IPS-NIHi7 (cell line): ENCODE data around the gene NTSR1.

Experiments
- DNase-seq: peaks from one replicate; pipeline ENCODE4 v3.0.0; 2012; ENCODE audit warnings: mixed read lengths; ENCODE audit errors: extremely low spot score

NTSR1 gene

DNA sequence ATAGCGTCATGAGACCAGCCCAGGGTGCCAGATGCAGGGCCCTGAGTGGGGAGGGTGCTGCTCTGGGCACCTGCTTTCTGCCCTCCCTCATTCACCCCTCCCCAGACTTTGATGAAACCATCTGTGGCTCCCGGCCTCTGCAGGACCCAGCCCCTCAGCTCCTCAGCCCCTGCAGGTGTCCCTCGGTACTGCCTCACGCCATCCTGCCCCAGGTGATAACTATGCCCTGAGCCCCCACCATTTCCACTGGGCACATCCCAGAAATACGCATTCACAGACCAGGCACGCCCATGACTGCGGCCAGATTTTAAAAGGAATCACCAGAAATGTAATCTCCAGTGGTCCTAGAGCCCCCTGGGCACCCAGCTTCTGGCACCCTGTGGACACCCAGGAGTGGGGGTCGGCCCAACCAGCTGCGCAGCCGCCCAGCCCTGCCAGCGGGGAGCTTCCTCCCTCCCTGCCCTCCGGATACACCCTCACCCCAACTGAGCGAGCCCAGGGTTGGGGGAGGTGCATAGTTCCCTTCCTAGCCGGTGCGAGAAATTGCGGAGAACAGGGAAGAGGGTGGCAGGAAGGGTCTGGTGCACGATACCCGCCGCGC, 615 bp upstream of the NTSR1 start:
- peak; percentile 86 for DNase-seq

DNA sequence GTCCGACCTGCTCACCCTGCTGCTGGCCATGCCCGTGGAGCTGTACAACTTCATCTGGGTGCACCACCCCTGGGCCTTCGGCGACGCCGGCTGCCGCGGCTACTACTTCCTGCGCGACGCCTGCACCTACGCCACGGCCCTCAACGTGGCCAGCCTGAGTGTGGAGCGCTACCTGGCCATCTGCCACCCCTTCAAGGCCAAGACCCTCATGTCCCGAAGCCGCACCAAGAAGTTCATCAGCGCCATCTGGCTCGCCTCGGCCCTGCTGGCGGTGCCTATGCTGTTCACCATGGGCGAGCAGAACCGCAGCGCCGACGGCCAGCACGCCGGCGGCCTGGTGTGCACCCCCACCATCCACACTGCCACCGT, 885 bp downstream of the NTSR1 start:
- DNase-seq: no peak

DNA sequence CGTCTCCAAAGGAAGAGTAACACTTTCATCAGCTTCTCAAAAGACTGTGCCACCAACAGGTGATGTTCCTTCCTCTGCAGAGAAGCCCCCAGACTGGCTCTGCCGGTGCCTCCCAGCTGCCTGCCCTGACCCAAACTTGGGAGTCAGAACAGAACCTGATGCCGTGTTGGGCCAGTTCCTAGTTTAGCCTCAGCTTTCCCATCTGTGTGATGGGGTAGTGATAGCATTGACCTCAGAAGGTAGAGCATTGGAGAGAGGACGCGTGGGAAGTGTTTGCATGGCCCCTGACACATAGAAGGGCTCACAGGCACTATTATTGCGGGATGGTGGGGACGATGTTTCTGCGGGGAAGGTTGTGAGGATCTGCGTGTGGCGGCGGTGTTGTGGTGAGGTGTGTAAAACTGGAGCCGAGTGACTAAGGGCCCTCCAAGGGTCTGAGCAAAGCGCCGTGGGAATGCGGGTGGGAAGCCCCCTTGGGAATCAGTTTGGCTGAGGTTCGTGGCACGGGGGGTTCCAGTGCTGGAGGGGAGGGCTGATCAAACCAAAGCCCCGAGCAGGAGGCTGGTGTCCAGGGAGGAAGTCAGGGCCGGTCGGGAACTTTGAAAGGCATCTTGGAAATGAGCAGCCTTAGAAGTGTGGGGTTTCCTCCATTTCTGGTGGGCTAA, 1.7 kb downstream of the NTSR1 start:
- DNase-seq: no peak

DNA sequence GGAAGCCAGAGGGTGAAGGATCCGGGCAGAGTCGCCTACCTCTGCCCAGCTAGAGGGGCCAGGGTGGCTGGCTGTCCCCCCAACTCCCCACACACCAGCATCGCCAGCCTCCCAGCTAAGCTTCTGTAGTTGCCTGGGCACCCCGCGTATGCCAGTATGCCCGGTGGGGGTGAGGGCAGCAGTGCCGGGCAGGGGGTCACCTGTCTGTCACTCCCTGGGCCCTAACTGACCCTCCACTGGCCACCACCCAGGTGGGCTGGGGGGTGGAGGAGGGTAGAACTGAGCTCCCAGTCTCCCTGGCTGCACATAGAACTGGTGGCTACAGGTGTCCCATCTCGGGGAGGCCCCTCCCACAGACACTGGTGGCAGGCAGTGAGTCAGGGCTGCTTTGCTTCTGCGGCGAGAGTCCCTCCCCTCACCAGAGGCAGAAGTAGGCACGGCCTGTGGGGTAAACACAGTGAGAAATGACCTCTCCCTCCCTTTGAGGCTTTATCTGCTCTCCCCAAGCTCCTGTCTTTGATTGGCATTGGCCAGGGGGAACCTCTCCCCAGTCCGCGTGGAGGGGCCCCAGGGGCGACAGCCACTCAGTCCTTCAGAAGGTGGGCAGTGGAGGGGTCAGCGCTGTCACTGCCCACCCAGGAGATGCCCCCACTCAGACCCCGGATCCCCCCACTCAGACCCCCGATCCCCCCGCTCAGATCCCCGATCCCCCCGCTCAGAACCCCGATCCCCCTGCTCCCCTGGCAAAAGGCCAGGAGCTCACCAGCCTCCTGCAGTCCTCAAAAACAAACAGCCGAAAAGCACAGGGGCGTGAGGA, 2.5 kb downstream of the NTSR1 start:
- no peak for DNase-seq

DNA sequence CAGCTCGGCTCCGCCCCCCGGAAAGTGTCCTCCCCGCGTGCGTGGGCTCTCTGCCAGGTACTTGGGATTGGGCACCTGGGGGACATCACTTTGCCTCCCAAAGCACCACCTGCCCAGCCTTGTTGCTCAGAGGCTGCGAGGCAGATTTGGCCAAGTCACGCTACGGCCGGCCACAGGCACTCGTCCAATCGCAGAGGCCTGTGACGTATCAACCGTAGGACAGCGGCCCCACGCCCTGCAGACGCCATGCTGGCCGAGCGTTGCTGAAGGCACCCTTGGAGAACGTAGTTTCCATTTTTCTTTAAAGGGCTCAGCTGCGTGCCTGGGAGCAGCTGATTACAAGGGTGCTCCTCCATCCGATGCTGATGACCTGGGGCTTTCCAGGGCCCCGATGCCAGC, 3.1 kb downstream of the NTSR1 start:
- DNase-seq: no peak

DNA sequence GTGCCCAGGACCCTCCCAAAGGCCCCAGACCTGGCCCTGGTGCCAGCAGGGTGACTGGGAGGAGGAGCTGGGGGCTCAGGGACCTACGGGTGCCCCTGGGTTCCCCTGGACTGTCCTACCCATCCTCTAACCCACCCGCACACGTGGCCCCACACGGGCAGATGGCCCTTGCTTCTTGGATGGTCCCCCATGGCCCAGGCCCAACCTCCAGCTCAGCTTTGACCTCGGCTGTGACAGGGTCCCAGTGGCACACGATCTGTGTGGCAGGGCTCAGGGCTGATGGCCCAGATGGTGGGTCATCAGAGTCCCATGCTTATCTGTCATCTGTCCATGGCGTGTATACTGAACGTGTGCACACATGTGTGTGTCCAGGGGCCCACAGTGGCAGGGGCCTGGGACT, 4.0 kb downstream of the NTSR1 start:
- no peak for DNase-seq

DNA sequence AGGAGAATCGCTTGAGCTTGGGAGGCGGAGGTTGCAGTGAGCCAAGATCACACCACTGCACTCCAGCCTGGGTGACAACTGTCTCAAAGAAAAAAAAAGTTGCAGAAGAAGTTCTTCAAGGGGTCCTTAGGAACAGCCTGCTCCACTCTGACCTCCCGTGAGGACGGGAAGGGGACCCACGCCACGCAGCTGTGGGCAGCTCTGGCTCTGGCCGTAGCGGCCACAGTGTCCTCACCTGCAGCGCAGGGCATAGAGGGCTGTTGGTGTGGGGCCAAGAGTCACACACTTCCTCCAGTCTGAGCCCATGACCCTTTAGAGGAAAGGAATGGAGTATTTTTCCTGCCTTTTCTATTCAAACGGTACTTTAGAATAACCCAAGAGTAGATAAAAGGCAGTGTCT, 5.4 kb downstream of the NTSR1 start:
- DNase-seq: no peak

DNA sequence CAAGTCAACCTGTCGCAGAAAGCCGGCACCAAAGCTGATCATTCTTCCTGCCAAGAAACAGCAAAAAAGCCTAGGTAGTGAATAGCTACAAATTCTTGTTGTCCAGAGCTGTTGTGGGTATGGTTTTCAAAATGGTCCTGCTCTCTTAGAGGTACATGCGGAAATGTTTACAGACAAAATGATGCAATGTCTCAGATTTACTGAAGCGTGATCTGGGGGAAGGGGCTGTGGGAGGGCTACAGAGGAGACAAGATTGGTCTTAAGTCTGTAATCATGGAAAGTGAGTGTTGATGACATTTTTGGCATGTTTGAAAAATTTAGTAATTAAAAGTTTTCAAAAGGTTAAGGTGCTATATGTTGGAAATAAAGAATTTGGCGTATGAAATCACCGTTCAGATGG, 6.2 kb downstream of the NTSR1 start:
- no peak for DNase-seq

DNA sequence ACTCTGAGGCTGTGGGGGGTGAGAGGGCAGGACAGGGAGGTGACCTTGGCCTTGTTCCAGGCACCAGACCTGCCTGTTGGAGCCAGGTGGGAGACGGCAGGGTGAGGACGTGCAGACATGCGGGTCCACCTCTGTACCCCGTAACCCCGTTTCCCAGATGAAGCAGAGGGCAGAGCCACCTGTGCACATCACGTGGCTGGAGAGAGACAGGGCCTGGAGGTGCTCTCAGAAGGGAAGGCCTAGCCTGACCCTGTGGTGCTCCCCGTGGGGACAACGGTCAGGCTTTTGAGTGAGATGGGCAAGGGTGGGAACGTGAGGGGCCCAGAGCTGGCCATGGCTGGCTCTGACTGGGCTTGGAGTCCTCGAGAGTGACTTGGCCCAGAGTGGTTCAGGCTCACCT, 6.6 kb downstream of the NTSR1 start:
- no peak for DNase-seq

DNA sequence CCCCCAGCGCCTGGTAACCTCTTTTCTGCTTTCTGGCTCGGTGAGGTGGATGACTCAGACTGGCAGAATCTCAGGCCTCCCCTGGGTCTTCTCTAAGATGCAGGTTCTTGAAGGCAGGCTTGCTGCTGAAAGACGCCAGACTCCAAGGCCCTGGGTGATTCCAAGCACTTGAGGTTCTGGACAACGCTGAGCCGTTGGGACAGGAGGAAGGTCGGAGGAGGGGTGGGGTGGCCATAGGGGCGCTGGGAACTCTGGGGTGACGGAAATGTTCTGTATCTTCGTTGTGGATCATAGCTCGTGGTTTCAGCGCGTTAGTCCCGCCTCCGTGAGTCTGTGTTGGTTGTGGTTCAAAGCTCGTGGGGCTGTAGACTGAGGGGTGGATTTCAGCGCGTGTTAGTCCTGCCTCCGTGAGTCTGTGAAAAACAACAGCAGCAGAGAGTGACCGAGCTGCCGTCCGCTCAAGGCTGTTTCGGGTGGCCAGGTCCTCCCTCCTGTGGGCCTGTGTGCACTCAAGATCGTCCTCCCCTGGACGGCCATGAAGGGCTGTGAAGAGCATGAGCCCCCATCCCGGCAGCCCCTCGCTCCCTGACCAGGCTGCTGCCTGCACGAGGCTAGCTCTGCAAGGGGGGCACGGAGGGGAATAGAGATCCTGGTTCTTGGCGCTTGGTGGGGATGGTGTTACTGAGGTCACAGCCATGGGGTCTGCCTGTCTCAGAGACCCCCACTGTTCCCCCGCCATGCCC, 7.7 kb downstream of the NTSR1 start:
- no peak for DNase-seq

DNA sequence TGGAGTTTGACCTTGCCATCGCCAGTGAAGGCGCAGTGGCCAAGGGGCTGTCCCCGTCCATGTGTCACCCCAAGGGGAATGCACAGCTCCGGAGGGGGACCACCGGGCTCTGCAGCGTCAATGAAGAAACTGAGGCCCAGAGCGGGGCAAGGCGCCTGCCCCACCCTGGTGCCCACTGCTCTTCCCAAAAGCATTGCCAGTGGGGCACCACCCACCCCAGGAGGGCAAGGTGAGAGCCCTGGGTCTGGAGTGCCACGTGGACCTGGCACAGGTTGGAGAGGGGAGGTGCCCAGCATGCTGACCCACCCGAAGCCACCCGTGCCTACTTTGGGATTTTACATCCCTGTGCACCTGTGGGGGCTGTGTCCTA, 8.3 kb downstream of the NTSR1 start:
- no peak for DNase-seq

DNA sequence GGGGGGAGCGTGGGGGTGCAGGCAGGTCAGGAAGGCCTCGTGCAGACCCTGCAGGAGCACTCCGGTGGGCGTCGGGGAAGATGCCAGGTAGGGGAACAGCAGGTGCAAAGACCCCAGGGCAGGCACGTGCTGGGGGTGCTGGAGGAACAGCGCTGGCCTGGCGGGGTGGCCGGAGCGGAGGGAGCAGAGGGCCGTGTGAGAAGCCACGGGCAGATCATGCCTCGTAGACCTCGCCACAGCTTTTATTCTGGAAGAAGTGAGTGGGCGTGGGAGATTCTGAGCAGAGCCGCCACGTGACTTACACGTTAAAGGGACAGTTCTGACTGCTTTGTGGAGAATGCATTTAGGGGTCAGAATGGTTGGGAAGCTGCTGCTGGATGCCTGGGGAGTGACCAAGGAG, 9.3 kb downstream of the NTSR1 start:
- DNase-seq: no peak

DNA sequence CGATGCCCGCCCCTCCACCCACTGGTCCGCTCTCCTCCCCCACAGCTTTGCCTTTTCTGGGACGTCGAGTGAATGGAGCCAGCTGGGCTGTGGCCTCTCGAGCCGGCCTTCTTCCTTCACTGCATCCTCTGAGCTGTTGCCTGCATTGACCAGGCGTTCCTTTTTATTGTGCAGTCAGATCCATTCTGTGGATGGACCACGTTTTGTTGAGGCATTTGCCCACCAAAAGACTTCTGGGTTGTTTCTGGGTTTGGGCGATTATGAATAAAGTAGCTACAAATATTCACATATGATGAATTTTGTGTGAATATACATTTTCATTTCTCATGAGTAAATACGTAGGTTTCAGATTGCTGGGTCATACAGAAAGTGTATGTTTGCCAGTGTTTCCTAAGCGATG, 9.9 kb downstream of the NTSR1 start:
- no peak for DNase-seq

DNA sequence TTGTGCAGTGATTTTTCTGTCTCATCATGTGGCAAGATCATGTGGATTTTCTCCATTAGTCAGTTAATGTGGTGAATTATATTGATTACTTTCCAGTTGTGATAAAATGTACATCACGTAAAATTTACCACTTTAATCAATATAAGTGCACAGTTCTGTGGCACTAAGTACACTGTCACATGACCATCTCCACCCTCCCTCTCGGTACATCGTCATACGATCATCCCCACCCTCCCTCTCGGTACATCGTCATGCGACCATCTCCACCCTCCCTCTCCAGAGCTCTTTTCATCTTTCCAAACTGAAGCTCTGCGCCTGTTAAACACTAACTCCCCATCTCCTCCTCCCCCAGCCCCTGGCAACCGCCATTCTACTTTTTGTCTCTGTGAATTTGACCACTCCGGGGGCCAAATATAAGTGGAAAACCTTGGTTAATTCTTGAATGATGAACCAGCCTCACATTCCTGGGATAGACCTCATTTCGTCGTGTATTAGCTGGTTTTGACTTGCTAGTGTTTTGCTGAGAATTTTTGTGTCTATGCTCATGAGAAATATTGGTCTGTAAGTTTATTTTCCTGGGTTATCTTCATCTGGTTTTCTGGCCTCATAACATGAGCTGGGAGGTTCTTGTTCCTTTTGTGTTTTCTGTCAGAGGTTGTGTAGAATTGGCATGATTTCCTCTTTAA, 10.8 kb downstream of the NTSR1 start:
- no peak for DNase-seq

DNA sequence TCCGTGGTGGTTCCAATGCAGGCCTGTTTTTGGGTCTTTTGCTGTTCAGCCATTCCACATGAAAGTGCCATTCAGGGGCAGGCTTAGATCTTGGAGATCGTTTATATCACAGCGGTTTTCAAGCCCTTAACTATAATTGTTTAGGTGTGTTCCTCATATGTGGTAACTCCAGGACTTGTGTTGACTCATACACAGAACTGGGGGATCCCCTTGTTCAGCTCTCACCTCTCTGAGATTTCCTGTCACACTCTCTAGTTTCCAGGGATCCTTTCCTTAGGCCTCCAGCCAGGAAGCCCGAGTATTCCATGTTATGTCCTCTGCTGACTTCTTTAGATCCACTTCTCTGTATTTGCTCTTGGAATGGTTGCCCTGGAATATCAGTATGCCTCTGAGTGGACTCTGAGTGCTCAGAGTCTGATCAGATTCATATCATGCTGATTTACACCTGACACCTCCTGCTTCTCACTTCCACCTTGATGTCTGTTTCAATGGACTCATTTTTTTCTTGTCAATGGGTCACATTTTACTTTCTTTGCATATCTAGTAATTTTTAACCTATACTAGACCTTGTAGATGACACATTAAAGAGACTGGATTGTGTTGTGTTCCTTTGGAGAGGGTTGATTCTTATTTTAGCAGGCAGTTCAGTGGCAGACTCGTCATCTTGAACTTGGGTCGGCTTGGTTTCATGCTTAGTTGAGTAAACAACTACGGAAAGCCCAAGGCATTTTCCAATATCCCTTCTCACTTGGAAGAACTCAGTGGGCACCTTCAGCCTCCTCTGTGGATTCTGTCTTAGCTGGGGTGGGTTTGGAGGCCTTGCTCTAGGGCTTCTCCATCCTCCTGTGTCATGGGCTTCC, 13.1 kb downstream of the NTSR1 start:
- no peak for DNase-seq

DNA sequence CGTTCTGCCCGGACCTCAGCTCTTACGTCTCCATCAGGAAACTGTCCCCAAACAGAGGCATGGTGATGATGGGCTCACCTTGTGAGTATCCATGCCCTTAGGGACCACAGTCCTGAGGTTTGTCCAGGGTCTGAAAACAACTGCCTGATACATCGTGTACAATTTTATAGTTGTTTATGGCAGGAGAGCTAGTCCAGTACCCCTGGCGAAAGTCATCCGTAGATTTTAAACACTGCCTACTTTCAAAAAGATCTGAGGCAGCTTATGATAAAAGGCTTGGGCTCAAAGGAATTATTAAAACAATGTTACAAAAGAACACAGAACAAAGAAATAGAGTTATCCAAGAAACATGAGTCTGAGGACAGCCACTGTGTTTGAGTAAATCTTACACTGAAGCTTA, 14.0 kb downstream of the NTSR1 start:
- no peak for DNase-seq

DNA sequence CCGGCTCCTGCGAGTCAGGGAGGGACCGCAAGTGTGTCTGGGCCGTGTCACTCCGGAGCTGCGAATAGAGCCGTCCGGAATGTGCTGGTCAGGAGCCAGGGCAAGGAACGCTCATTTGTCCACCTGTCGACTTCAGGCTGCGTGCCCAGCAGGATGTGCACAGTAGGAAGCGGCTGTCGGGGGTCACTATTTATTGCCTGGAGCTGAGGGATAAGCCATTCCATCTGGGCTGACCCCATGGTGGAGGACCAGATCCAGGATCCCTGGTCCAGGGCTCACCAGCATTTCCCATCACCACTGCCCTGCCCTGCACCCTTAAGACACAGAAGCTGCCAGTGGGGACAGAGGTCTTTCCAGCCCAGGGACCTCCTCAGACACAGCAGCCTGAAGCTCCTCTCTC, 14.7 kb downstream of the NTSR1 start:
- no peak for DNase-seq

DNA sequence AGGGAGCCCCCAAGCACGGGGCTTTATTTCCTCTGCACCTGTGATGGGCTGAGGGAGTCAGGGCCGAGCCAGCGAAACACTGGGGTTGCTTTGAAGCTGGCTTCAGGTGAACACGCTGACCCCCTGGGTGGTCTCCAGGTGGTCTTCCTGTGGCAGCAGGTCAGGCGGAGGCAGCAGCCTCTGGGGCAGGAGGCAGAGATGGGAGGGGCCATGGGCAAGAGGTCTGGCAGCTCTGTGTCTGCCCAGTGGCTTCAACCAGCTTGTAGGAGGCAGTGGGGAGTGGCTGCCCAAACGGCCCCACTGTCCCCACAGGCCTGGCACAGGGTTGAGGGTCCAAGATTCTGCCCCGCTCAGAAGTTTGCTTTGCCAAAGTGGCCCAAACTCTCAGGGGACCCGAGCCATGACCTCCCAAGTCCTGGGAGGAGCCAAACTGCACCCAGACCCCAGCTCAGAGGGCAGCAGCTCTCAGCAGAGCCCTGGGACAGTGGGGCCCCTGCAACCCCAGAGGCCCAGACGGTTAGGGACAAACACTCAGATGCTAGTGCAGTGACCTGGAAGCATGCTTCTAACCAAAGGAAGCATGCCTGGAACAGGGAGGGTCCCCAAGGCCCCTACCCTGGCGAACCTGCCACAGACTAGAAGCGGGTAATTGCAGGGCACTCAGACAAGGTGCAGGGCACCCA, 15.3 kb downstream of the NTSR1 start:
- DNase-seq: no peak

DNA sequence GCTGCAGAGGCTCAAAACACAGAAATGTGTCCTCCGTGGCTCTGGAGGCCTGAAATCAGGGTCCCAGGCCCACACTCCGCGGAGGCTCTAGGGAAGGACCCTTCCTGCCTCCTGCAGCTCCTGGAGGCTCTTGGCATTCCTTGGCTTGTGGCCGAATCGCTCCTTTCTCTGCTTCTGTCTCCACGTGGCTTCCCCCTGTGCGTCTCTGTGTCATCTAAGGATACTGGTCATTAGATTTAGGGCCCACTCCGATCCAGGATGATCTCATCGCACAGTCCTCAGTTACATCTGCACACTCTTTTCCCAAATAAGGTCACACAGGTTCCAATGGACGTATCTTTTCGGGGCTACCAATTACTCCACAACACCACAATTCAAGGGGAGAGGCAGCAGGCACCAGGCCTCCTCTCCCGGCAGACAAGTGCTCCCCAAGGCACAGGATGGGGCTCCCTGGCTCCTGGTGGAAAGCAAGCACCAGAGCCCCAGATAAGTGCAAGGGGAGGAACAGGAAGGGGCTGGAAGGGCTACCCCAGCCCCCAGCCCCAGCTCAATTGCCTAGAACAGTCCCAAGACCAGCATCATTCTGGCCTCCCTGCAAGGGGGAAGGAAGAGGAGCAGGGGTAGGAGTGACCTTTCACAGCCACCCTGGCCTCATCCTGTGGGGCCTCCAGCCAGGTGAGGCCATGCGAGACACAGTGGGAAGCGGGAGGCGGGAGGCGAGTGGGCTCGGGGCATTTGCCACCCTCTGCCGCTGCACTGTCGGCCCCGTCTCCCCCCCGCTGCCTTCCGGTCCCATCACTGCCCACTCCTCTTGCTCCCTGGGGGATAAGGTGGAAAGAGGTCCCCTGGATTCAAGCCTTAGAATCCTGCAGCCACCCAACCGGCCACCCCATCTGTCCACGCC, 16.3 kb downstream of the NTSR1 start:
- no peak for DNase-seq
